Activated T-cell treated with anti-CD3 and anti-CD28 coated beads for 24 hours (primary cell): ENCODE results near the gene EPAS1.
A peak's percentile ranks its signal among the peaks of the same experiment; 100 is the strongest.

Experiments used
- DNase-seq: peaks from one replicate; pipeline ENCODE4 v3.0.0-alpha.2; 2020; ENCODE audit warnings: low read depth

The EPAS1 gene

GRCh38 chr2:46273919-46274318 is 23.3 kb upstream of the EPAS1 start:
- no peak for DNase-seq

- DNase-seq: no peak
Measured at GRCh38 chr2:46274586-46274985, 22.6 kb upstream of the EPAS1 start.

GRCh38 chr2:46275995-46276394 is 21.2 kb upstream of the EPAS1 start:
- DNase-seq: no peak

GRCh38 chr2:46276642-46277041 is 20.6 kb upstream of the EPAS1 start:
- DNase-seq: no peak

GRCh38 chr2:46277431-46278190 is 19.6 kb upstream of the EPAS1 start:
- no peak for DNase-seq

GRCh38 chr2:46278952-46279351 is 18.3 kb upstream of the EPAS1 start:
- DNase-seq: no peak

GRCh38 chr2:46281939-46282338 is 15.3 kb upstream of the EPAS1 start:
- no peak for DNase-seq

- DNase-seq: no peak
Measured at GRCh38 chr2:46283693-46284092, 13.5 kb upstream of the EPAS1 start.

GRCh38 chr2:46284260-46284659 is 12.9 kb upstream of the EPAS1 start:
- DNase-seq: no peak

- no peak for DNase-seq
Measured at GRCh38 chr2:46284796-46285195, 12.4 kb upstream of the EPAS1 start.

- no peak for DNase-seq
Measured at GRCh38 chr2:46286715-46287114, 10.5 kb upstream of the EPAS1 start.

GRCh38 chr2:46290078-46290477 is 7.1 kb upstream of the EPAS1 start:
- DNase-seq: no peak

GRCh38 chr2:46293466-46293865 is 3.7 kb upstream of the EPAS1 start:
- DNase-seq: no peak

GRCh38 chr2:46294176-46294836 is 2.9 kb upstream of the EPAS1 start:
- no peak for DNase-seq

- no peak for DNase-seq
Measured at GRCh38 chr2:46296216-46296839, 879 bp upstream of the EPAS1 start.

- DNase-seq: peak; percentile 40
Measured at GRCh38 chr2:46297546-46298271, 502 bp downstream of the EPAS1 start.

- DNase-seq: no peak
Measured at GRCh38 chr2:46298272-46298521, 990 bp downstream of the EPAS1 start.

- no peak for DNase-seq
Measured at GRCh38 chr2:46298522-46299353, 1.5 kb downstream of the EPAS1 start.

GRCh38 chr2:46299365-46300263 is 2.4 kb downstream of the EPAS1 start:
- no peak for DNase-seq

- DNase-seq: no peak
Measured at GRCh38 chr2:46300406-46300832, 3.2 kb downstream of the EPAS1 start.
